ENCODE data around the gene NACC1.

The NACC1 gene

GRCh38 chr19:13117772-13118423 lies at the start of gene NACC1:
Gene NACC1, plus strand, starts transcription at chr19:13118264. Its CDS starts 16,944 bp downstream, at chr19:13135208.
- no peak for DNase-seq (ENCODE audit: low read depth)

DNA sequence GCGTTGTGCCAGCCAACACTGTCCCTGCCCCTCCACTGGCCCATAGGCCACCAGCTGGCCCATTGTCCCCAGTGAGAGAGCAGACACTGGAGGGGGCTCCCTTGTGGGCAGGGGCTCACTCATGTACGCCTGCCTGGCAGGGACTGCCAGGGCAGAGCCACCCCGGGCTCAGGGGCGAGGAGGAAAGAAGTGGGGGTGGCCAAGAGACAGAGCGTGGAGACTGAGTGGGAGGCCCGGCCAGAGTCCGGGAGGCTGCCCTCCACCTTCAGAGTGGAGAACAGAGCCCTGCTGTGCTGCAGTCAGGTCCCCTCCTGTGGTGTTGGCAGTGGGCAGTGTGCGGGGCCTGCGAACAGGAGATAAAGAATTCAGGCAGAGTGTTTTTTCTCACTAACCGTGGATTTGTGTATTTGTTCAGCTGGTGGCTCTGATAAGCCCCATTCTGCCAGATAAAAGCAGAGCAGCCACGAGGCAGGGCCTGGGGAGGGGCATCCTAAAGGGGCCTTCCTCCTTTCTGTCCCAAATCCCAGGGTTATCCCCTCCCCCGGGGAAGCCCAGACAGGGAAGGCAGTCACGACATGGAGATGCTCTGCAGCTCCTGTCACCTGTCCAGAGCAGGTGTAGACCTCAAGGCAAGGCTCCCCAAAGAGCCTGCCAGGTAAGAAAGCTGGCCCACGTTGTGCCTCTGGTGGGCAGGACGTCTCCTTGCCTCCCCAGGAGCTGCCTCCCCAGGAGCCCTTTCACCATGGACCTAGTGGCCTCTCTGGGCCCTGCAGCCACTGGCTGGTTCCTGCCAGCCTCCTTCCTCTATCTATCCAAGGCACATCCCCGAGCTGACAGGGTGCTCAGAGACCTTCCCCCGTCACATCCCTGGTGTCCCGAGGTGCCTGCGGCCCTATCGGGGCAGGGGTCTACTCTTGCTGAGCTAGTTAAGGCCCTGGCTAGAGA lies 48.4 kb upstream of the NACC1 start:
- DNase-seq (ENCODE audit: low read depth) = no peak

DNA sequence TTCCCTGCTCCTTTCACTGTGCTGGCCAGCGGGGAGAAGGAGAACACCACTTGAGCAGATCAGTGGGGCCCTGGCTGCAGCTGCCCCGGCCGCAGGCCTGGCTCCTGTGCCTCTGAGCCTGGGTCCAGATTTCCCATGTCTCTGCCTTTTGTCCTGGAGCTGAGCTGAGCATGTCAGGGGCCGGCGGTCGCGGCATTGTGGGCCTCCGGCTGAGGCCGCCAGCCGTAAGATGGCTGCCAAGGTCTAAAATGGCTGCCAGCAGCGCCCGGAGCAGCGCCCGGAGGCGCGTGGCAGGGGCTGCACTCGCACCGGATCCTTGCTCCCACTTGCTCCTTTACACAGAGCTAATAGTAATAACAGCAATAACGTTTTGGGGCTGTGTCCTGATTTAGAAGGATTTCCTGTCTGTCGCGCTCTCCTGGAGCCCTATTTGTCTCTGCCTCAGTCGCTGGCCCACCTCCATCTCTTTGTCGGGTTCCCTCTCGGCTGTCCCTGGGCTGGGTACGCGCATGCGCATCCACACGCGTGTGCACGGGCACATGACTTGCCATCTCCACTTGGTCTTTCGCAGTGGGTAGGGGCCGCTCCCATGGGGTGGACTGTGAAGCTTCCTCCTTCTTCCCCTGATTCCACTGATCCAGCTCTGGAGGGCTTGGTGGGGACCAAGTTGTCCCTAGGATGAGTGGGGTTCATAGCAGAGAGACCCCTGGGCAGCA lies 47.5 kb upstream of the NACC1 start:
- DNase-seq (ENCODE audit: low read depth) = no peak

DNA sequence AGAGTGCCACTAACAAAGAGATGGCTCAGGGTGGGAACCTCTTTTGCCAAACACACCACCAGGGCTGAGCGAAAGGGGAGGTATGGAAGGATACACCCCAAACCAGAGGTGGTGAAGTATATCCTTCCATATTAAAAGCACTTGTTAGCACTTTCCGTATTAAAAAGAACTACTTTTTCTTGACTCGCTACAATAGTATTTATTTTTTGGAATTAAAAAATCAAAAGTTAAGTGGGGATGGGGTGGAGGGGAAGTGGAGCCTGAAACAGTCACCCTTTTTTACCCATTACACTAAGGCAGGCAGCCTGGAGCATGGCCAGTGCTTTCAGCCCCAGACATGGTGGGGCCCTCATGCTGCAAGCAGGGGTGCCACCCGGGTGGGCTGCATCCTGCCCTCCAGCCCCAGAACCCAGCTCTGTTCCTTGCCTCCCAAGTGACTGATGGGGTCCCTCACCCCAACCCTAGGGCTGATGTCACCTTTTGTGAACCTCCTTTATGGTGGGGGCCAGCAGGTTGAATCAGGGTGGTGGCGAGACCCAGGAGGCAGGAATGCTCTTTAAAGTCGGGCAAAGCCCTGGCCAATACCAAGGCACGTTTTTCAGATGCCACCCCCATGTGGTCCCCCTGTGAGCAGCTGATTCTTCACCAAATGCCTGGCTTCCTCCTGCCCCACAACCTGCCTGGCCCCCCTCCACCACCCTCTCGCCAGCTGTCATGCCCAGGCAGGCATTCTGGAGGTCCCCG lies 46.4 kb upstream of the NACC1 start:
- DNase-seq (ENCODE audit: low read depth) = no peak

DNA sequence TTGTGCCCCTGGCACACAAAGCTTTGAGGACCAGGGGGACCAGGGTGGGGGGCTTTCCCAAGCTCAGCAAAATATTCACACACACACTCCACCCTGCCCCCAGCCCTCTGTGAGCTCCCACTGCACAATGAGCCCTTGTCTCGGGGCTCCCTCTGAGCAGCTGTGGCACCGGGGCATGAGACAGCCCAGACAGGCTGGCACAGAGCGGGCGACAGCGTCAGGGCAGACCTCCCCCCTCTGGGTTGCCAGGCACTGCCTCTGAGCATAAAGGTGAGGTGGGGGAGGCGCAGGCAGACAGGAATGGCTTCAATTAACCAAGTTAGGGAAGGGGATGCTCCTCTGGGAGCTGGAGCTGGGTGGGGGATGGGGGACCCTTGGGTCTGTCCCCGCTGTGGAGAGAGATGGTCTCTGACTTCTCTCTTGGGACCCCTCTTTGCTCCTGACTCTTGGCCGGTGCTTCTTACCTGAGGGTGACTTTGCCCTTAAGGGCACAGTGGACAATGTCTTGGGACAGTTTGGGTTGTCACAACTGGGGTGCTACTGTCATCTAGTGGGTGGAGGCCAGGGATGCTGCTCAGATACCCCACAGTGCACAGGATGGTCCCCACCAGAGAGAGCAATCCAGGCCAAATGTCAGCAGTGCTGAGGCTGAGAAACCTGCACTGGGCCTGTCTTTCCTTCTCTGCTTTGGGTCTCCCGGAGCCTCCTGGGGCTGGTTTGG lies 45.7 kb upstream of the NACC1 start:
- no peak for DNase-seq (ENCODE audit: low read depth)

DNA sequence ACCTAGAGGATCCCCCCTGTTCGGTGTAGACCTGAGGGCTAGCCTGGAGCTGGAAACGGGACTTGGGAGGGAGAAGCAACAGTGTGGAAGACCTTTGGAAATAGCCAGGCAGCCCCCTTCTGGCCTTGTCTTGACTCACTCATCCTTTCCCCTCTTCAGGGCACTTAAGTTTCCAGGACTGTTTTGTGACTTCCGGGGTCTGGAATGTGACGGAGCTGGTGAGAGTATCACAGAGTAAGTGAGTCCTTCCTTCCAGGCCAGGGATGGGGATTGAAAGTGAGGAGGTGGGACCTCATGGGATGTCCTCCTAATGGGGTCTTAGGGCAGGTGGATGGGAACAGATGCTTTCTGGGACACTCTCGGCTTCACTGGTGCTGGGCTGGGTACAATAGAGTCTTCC lies 44.8 kb upstream of the NACC1 start:
- no peak for DNase-seq (ENCODE audit: low read depth)

DNA sequence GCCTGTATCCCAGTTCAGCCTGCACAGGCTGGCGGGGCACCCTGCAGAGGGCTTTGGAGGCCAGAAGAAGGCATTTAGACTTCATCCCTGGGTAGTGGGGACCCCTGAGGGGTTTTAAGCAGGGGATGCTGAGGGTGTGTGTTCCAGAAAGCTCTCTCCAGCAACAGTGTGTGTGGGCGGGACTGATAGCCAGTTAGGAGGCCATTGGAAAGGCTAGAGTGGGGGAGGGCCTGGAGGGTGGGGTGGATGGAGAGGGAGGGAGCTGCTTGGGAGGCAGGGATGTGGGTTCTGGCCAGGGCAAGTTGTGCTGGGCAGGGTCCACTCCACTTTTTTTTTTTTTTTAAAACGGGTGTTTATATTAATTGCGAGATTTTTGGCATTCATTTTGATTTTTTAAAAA lies 43.7 kb upstream of the NACC1 start:
- no peak for DNase-seq (ENCODE audit: low read depth)

DNA sequence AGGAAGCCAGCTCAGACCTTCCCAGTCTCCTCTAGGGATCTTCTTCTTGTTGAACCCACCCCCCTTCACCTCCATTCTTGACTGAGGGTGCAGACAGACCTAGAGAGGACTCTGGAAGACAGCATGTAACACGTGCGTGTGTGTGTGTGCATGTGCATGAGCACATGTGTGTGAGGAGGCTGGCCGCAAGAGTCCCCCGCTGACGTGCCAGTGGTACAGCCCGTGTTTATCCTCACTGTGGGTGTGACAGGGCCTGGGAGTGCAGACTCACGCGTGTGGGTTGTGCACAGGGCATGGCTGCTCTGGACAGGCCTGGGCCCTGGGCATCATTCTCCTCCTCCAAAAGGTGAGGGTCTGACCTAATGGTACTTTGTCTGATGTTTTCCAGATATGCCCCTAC lies 41.7 kb upstream of the NACC1 start:
- no peak for DNase-seq (ENCODE audit: low read depth)

GRCh38 chr19:13076787-13077186 lies 41.3 kb upstream of the NACC1 start:
- DNase-seq (ENCODE audit: low read depth) = no peak

DNA sequence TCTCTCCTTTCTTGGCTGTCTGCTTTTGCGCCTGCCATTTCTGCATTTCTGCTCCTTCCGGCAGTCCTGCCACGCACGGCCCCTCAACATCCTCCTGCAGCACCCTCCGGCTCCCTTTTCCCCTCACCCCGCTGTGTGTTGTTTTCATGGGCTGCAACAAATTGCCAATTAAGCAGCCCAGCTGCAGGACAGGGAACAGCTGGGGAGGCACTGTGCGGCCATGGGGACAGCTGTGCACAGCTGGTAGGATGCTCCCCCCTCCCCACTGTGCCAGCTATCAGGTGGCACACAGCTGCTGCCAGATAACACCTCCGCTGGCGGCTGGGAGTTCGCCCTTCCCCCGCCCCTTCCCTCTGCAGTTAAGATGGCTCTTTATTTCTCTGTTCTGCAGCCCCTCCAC lies 40.8 kb upstream of the NACC1 start:
- no peak for DNase-seq (ENCODE audit: low read depth)

- no peak for DNase-seq (ENCODE audit: low read depth)
Measured at GRCh38 chr19:13078381-13078780, 39.7 kb upstream of the NACC1 start.

- DNase-seq (ENCODE audit: low read depth) = no peak
Measured at GRCh38 chr19:13078897-13079541, 39.0 kb upstream of the NACC1 start.

GRCh38 chr19:13079542-13079986 lies 38.5 kb upstream of the NACC1 start:
- DNase-seq (ENCODE audit: low read depth) = no peak

DNA sequence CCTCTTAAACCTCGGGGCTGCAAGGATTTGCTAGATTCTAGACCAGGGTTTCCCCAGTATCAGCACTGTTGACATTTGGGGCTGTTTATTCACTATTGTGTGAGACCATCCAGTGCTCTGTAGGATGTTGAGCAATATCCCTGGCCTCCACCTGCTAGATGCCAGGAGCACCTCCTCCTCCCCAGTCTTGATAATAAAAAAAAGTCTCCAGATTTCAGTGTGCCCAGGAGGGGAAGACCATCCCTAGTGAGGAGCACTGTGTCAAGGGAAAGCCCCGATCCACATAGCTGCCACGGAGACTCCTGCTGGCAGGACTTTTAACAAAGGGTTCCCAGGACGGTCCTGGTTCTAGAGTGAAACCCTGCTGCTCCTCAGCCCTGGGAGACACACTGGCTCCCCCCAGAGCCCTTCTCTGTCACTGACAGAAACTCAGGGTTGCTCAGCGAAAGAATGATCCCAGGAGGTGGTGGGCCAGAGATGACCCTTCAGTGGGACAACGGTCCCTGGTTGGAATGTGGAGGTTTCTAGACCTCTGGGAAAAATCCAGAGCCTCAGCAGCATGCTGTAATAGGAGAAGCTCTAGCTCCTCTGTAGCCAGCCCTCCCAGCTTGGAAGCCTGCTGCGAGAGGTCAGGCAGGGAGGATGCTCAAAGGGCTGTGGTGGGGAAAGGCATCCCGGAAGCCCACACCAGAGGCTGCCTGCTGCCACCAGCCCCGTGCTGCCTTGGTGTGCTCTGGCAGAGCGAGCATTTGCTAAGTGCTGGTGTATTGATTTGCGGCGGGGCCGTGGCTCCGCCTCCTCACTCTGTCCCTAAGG lies 35.7 kb upstream of the NACC1 start:
- peak; percentile 37 for DNase-seq (ENCODE audit: low read depth)

GRCh38 chr19:13083008-13083404 lies 35.1 kb upstream of the NACC1 start:
- no peak for DNase-seq (ENCODE audit: low read depth)

DNA sequence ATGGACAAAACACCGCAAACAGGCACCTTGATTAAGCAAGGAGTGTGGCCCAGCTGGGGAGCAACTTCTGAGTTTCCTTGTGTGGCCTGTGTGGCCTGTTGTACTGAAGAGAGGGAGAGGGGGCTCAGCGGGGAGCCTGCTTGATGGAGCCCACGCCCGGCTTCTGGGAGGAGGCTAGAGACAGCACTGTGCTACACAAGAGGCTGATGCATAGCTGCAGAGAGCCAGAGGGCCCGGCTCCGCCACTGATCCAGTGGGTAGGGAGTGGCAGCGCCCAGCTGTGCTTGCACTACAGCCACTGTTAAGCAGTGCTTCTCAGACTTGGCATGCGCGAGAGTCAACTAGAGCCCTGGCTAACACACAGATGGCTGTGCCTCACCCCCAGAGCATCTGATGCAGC lies 34.4 kb upstream of the NACC1 start:
- DNase-seq (ENCODE audit: low read depth) = no peak

- no peak for DNase-seq (ENCODE audit: low read depth)
Measured at GRCh38 chr19:13085666-13086065, 32.4 kb upstream of the NACC1 start.

GRCh38 chr19:13086341-13086740 lies 31.7 kb upstream of the NACC1 start:
- no peak for DNase-seq (ENCODE audit: low read depth)

DNA sequence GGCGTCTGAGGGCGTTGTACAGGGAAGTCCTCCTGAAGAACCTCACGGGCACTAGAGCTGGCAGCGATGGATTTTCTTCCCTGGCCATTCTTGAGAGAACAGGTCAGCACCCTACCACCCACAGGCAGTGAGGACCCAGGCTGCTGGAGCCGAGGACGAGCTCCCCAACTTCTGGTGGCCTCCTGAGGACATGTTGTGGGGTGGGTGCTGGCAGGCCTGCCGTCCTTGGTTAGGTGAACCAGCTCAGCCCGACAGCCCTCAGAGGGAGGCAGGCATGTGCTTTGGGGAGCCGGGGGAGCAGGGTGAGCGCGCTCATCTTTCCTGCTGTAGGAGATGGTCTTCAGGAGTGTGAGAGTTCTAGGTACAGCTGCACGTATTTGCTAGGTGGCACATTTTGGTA lies 30.8 kb upstream of the NACC1 start:
- DNase-seq (ENCODE audit: low read depth) = no peak

Data from non-pigmented ciliary epithelial cell (primary cell).